Activated CD8-positive, alpha-beta T cell treated with anti-CD3 and anti-CD28 coated beads for 36 hours (primary cell): Measurements from ENCODE around the gene ABCA10. TPM values are rescaled to one million over a fixed set of nuclear protein-coding genes. Genes with fewer than 3 reads are reported as not detected.

ENCODE experiments used
- ATAC-seq: fragments of 200-7000 bp; cut with Tn5 transposase; one replicate; pipeline ENCODE4 v1.10.0; 2021; ENCODE audit warnings: mild to moderate bottlenecking, moderate library complexity
- CTCF ChIA-PET: fragments of 350-600 bp; sonication (Branson Sonifier 250); formaldehyde crosslinking; loops from one replicate; lab custom pipeline; 2021; ENCODE audit warnings: antibody characterized with exemption; lab: Charles Lee
- POLR2A ChIA-PET: fragments of 350-600 bp; sonication (Branson Sonifier 250); formaldehyde crosslinking; loops from one replicate; lab custom pipeline; 2021; ENCODE audit warnings: antibody characterized with exemption; lab: Charles Lee
- DNase-seq: peaks from one replicate; pipeline ENCODE4 v3.0.0-alpha.2; 2020
- H3K27ac Mint-ChIP-seq: one replicate; pipeline ENCODE4 v1.8.0; 2021; ENCODE audit warnings: mild to moderate bottlenecking, mixed read lengths
- H3K27me3 Mint-ChIP-seq: one replicate; pipeline ENCODE4 v1.8.0; 2021; ENCODE audit warnings: mixed read lengths
- H3K36me3 Mint-ChIP-seq: one replicate; pipeline ENCODE4 v1.8.0; 2021; ENCODE audit warnings: low read depth, mixed read lengths
- H3K4me1 Mint-ChIP-seq: one replicate; pipeline ENCODE4 v1.8.0; 2021; ENCODE audit warnings: low read depth, mixed read lengths
- H3K4me3 Mint-ChIP-seq: one replicate; pipeline ENCODE4 v1.8.0; 2021; ENCODE audit warnings: mild to moderate bottlenecking, moderate library complexity, mixed read lengths
- H3K9me3 Mint-ChIP-seq: one replicate; pipeline ENCODE4 v1.8.0; 2021; ENCODE audit warnings: mixed read lengths
- intact Hi-C: fragments of 100-400 bp; cut with micrococcal nuclease; formaldehyde crosslinking; loops from one replicate; pipeline ENCODE4 v1.10.0; 2022
- total RNA-seq, 2 experiments: library from RNA; stranded (reverse); gene quantifications; one replicate each; pipeline ENCODE4 v1.2.3, GENCODE V29; 2021
- TF ChIP-seq, protein P1 (sequence below): fragments of 200-600 bp; IDR thresholded peaks from one replicate; pipeline ENCODE4 v1.8.0; 2022; ENCODE audit warnings: antibody characterized with exemption, mild to moderate bottlenecking

Gene ABCA10
- total RNA-seq, 2 experiments from 2014 or later = 0.45 TPM; not detected in 1

DNA sequence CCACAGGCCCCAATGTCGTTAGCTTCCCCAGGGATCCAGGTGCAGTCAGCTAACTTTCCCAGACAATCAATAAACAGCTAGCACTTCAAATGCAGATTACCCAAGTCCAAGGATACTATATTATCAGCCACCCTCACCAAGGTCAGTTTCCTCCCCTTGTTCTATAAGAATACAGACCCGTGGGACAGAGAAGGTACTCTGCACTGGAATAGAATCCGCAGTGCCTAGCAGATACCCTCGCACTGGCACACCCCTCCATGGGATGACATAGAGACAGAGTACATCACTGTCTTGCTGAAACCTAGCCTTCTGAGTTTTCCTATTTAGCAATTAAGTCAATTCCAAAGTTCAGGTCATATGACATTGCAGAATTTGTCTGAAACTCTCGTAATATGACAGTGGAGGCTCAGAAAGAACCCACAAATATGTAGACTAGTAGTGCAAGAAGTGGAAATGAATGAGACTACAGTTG lies 40.0 kb upstream of the ABCA10 start:
- DNase-seq = no peak
- POLR2A ChIA-PET = no interaction called here
- no peak overlapping the region for H3K27ac Mint-ChIP-seq

DNA sequence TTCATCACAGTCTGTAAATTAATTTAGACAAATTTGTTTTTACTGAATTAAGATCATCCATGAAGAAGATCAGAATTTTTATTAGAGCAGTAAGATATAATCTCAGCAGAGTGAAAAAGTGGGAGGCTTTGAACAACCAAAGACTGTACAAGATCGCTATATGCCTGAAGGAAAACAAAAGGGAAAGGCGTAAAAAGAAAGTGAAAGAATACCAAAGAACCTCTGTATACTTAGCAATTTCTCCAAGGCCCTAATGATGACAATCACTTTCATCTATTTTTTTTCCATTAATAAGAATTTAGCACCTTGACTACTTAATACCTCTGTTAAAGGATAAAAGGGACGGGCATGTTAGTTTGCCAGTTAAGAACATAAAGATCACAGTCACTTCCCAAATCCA lies 38.6 kb upstream of the ABCA10 start:
- Mint-ChIP-seq H3K4me1 (no peaks in the 10 kb centered on the region), H3K36me3 (peaks cover 2% of the 10 kb centered on the region), H3K9me3 (no peaks in the 10 kb centered on the region), H3K4me3 (no peak overlapping the region), H3K27ac (no peak overlapping the region), H3K27me3 (no peaks in the 10 kb centered on the region)
- TF ChIP-seq, protein P1, sequence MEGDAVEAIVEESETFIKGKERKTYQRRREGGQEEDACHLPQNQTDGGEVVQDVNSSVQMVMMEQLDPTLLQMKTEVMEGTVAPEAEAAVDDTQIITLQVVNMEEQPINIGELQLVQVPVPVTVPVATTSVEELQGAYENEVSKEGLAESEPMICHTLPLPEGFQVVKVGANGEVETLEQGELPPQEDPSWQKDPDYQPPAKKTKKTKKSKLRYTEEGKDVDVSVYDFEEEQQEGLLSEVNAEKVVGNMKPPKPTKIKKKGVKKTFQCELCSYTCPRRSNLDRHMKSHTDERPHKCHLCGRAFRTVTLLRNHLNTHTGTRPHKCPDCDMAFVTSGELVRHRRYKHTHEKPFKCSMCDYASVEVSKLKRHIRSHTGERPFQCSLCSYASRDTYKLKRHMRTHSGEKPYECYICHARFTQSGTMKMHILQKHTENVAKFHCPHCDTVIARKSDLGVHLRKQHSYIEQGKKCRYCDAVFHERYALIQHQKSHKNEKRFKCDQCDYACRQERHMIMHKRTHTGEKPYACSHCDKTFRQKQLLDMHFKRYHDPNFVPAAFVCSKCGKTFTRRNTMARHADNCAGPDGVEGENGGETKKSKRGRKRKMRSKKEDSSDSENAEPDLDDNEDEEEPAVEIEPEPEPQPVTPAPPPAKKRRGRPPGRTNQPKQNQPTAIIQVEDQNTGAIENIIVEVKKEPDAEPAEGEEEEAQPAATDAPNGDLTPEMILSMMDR = no peak
- ATAC-seq (no peak), DNase-seq (no peak)
- ChIA-PET POLR2A (no interaction called here), CTCF (interaction anchor here (1.2 kb wide), 1 partner anchor 20 kb away, joined by 3 read pairs; no protein-coding TSS in a partner anchor)
- intact Hi-C loops = no loop called here

More for the DNA sequence above, 40.0 kb upstream of the ABCA10 start:
- H3K36me3 Mint-ChIP-seq = peaks cover 2% of the 10 kb centered on the region
- H3K4me1 Mint-ChIP-seq = no peaks in the 10 kb centered on the region
- H3K9me3 Mint-ChIP-seq = no peaks in the 10 kb centered on the region
- TF ChIP-seq, protein P1 = no peak
- no peaks in the 10 kb centered on the region for H3K27me3 Mint-ChIP-seq
- CTCF ChIA-PET = no interaction called here
- no peak for ATAC-seq
- no peak overlapping the region for H3K4me3 Mint-ChIP-seq
- intact Hi-C loops = no loop called here

DNA sequence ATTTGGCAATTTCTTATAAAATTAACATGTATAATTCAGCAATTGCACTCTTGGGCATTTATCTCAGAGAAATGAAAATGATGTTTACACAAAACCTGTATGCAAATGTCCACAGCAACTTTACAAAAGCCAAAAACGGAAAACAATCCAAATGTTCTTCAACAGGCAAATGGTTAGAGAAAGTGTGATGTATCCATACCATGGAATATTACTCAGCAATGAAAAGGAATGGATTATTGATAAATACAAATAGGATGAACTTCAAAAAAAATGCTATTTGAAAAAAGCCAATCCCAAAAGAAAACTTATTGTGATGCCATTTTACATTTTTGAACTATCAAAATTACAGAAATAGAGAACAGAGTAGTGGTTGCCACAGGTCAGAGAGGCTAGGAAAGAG lies 37.2 kb upstream of the ABCA10 start:
- TF ChIP-seq, protein P1 = no peak
- H3K4me3 Mint-ChIP-seq = no peak overlapping the region
- H3K27me3 Mint-ChIP-seq = no peaks in the 10 kb centered on the region
- ATAC-seq (no peak), DNase-seq (no peak)
- no peak overlapping the region for H3K27ac Mint-ChIP-seq
- no peaks in the 10 kb centered on the region for H3K4me1 Mint-ChIP-seq
- ChIA-PET POLR2A (no interaction called here), CTCF (no interaction called here)
- H3K36me3 Mint-ChIP-seq = peaks cover 2% of the 10 kb centered on the region
- intact Hi-C loops = no loop called here
- H3K9me3 Mint-ChIP-seq = no peaks in the 10 kb centered on the region

DNA sequence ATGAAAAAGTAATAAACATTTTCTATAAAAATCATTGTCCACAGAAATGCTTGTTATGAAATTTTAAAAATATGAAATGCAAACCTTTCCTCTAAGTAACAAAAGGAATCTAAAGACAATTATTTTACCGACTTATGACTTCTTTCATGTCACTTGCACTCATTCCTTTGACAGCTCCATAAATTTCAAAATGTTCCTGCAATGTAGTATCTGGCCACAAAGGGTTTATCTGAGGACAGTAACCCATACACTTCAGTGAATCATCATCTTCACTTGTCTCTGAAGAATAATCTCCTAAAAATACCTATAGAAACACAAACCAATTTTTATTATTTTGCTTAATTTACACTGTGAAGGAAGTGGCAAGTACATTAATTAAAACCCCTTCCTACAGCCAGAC lies 25.6 kb upstream of the ABCA10 start:
- Mint-ChIP-seq H3K9me3 (no peaks in the 10 kb centered on the region), H3K27ac (no peak overlapping the region), H3K36me3 (no peaks in the 10 kb centered on the region), H3K4me1 (no peaks in the 10 kb centered on the region), H3K27me3 (no peaks in the 10 kb centered on the region), H3K4me3 (no peak overlapping the region)
- TF ChIP-seq, protein P1 = no peak
- ChIA-PET CTCF (interaction anchor here (0.8 to 1.1 kb wide), 2 partner anchors 15 to 482 kb away, joined by 3 read pairs; no protein-coding TSS in a partner anchor), POLR2A (no interaction called here)
- intact Hi-C loops = no loop called here
- ATAC-seq (no peak), DNase-seq (no peak)

DNA sequence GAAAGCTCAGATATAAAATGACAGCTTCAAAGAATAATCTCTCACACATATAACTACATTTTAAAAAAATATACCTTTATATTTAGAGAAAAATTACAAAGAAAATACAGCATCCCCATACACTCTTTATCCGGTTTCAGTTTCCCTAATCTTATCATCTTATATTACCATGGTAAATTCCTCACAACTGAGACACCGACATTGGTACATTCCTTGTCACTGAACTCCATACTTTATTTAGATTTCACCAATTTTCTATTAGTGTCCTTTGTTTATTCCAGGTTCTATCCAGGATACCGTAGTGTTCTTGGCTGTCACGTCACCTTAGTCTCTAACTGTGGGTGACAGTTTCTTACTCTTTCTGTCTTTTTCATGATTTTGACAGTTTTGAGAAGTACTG lies 22.0 kb upstream of the ABCA10 start:
- no peaks in the 10 kb centered on the region for H3K4me1 Mint-ChIP-seq
- ChIA-PET POLR2A (interaction anchor here (0.9 kb wide), 1 partner anchor 76 kb away, joined by 3 read pairs; the partner anchor contains the start of gene ABCA5), CTCF (interaction anchor here (1.8 kb wide), 1 partner anchor 11 kb away, joined by 4 read pairs; no protein-coding TSS in a partner anchor)
- H3K36me3 Mint-ChIP-seq = no peaks in the 10 kb centered on the region
- H3K9me3 Mint-ChIP-seq = no peaks in the 10 kb centered on the region
- intact Hi-C loops = no loop called here
- H3K4me3 Mint-ChIP-seq = no peak overlapping the region
- ATAC-seq (no peak), DNase-seq (no peak)
- no peak overlapping the region for H3K27ac Mint-ChIP-seq
- no peaks in the 10 kb centered on the region for H3K27me3 Mint-ChIP-seq
- TF ChIP-seq, protein P1 = no peak
